KMS-11 (cell line): ENCODE measurements around the gene TIMM44.

Source experiments
- H2AFZ ChIP-seq: fragments of 200-600 bp; sonication (generic); 2 replicates; pipeline ENCODE4 v1.6.1; 2016; ENCODE audit warnings: antibody characterized with exemption, mixed run types, low read depth
- H3K27ac ChIP-seq: fragments of 200-600 bp; sonication (generic); 2 replicates; pipeline ENCODE4 v1.6.1; 2016; ENCODE audit warnings: mild to moderate bottlenecking, mixed run types
- H3K27me3 ChIP-seq: fragments of 200-600 bp; sonication (generic); 2 replicates; pipeline ENCODE4 v1.6.1; 2017; ENCODE audit warnings: mild to moderate bottlenecking, low read depth, mixed run types, moderate library complexity; ENCODE audit not compliant: insufficient read depth
- H3K36me3 ChIP-seq: fragments of 200-600 bp; sonication (generic); 2 replicates; pipeline ENCODE4 v1.6.1; 2017; ENCODE audit warnings: mild to moderate bottlenecking, mixed run types; ENCODE audit not compliant: insufficient read depth
- H3K4me1 ChIP-seq: fragments of 200-600 bp; sonication (generic); 2 replicates; pipeline ENCODE4 v1.6.1; 2016; ENCODE audit warnings: mild to moderate bottlenecking, low read depth, mixed run types; ENCODE audit not compliant: poor library complexity, severe bottlenecking
- H3K4me2 ChIP-seq: fragments of 200-600 bp; sonication (generic); 2 replicates; pipeline ENCODE4 v1.7.0; 2016; ENCODE audit warnings: mild to moderate bottlenecking, mixed run types
- H3K4me3 ChIP-seq: fragments of 200-600 bp; sonication (generic); IDR thresholded peaks from 2 replicates; pipeline ENCODE4 v1.6.1; 2017; ENCODE audit warnings: low read depth, low read length, mixed read lengths; ENCODE audit not compliant: insufficient read depth
- H3K79me2 ChIP-seq: fragments of 200-600 bp; sonication (generic); 2 replicates; pipeline ENCODE4 v1.6.1; 2016; ENCODE audit warnings: low read depth, mixed run types; ENCODE audit not compliant: insufficient read depth
- H3K9ac ChIP-seq: fragments of 200-600 bp; sonication (generic); 2 replicates; pipeline ENCODE4 v1.6.1; 2016; ENCODE audit warnings: mild to moderate bottlenecking, mixed run types
- H4K20me1 ChIP-seq: fragments of 200-600 bp; sonication (generic); 2 replicates; pipeline ENCODE4 v1.6.1; 2016; ENCODE audit warnings: mild to moderate bottlenecking, mixed run types; ENCODE audit not compliant: insufficient read depth
- TF ChIP-seq, protein P1 (sequence below): fragments of 200-600 bp; sonication (generic); conservative IDR thresholded peaks from 2 replicates; pipeline ENCODE4 v1.6.1; 2017; ENCODE audit warnings: low read depth, mild to moderate bottlenecking, antibody characterized with exemption, low read length, moderate library complexity, mixed read lengths

TIMM44 gene

DNA sequence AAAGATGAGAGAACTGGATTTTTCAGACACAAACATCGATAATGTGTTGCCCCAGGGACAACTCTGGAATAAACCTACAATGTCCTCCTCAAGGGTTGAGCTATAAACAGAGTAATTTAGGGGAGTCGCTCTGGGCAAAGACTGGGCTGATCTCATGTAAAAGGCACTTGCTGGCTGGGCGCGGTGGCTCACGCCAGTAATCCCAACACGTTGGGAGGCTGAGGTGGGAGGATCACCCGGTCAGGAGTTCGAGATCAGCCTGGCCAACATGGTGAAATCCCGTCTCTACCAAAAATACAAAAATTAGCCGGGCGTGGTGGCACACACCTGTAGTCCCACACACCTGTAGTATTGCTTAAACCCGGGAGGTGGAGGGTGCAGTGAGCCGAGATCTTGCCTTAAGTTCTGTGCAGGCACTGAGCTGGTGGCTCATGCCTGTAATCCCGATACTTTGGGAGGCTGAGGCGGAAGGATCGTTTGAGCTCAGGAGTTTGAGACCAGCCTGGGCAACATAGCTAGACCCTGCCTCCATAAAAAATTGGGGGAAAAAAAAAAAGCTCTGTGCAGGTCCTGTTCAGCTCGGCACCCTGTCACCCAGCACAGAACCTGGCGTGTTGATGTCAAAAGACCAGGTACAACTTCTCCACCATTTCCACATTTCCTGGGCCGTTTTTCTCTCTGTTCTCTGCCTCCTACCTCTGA lies 1.4 kb downstream of the TIMM44 start:
- H4K20me1 ChIP-seq: no peaks in the 10 kb centered on the region
- H3K9ac ChIP-seq: no peak overlapping the region; the same call in 1 of the 2 replicates
- no peak overlapping the region for H3K4me3 ChIP-seq
- TF ChIP-seq, protein P1, sequence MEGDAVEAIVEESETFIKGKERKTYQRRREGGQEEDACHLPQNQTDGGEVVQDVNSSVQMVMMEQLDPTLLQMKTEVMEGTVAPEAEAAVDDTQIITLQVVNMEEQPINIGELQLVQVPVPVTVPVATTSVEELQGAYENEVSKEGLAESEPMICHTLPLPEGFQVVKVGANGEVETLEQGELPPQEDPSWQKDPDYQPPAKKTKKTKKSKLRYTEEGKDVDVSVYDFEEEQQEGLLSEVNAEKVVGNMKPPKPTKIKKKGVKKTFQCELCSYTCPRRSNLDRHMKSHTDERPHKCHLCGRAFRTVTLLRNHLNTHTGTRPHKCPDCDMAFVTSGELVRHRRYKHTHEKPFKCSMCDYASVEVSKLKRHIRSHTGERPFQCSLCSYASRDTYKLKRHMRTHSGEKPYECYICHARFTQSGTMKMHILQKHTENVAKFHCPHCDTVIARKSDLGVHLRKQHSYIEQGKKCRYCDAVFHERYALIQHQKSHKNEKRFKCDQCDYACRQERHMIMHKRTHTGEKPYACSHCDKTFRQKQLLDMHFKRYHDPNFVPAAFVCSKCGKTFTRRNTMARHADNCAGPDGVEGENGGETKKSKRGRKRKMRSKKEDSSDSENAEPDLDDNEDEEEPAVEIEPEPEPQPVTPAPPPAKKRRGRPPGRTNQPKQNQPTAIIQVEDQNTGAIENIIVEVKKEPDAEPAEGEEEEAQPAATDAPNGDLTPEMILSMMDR: no peak
- peaks cover 15% of the 10 kb centered on the region for H3K4me1 ChIP-seq
- peaks cover 43% of the 10 kb centered on the region for H3K79me2 ChIP-seq
- no peaks in the 10 kb centered on the region for H3K36me3 ChIP-seq
- H2AFZ ChIP-seq: no peak overlapping the region
- H3K27me3 ChIP-seq: no peaks in the 10 kb centered on the region
- H3K27ac ChIP-seq: no peak overlapping the region
- peak overlapping the region; percentile 76 for H3K4me2 ChIP-seq

DNA sequence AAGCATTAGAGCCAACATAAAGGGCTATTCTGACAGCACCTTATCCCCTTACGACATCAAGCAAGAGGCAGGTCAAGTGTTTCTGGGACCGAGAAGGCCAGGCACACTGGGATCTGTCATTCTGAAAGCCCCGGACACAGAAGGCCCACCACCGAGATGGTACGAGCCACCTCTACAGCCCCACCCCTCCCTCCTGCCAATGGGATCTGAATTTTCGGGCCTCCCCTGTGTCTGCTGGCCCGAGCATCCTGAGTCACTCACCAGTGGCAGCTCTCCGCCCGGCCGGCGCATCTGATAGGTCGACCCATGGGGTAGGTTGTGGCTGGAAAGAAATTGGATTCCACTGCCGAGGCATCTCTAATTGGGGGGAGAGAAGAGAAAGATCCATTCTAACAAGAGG lies 2.6 kb downstream of the TIMM44 start:
- TF ChIP-seq, protein P1: no peak
- no peaks in the 10 kb centered on the region for H4K20me1 ChIP-seq
- H2AFZ ChIP-seq: no peak overlapping the region
- H3K4me2 ChIP-seq: no peak overlapping the region
- H3K27ac ChIP-seq: no peak overlapping the region
- H3K79me2 ChIP-seq: peaks cover 43% of the 10 kb centered on the region
- H3K36me3 ChIP-seq: no peaks in the 10 kb centered on the region; the same call in 1 of the 2 replicates
- no peak overlapping the region for H3K4me3 ChIP-seq
- no peaks in the 10 kb centered on the region for H3K27me3 ChIP-seq
- H3K4me1 ChIP-seq: peaks cover 15% of the 10 kb centered on the region
- no peak overlapping the region for H3K9ac ChIP-seq

DNA sequence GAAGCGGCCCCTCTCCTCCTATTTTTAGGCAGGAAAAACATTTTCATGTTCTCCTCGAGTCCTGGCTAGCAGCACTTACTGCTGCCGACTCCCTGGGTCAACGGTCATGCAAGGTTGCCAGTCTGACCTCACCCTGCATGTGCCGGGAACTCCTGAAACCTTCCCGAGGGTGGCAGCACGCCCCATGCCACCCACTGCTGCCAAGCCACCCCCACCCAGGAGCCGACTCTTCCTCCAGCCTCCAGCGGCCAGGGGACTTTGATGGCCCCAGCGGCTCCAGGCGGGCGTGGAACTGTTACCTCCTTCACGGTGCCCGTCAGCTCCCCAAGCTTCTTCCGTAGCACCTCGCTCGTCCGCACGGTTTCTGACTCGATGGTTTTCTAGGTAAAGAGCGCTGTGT lies 8.7 kb downstream of the TIMM44 start:
- Histone ChIP-seq H2AFZ (no peak overlapping the region), H3K9ac (no peak overlapping the region), H3K27me3 (no peaks in the 10 kb centered on the region), H4K20me1 (no peaks in the 10 kb centered on the region), H3K4me3 (no peak overlapping the region), H3K79me2 (peaks cover 5% of the 10 kb centered on the region; the same call in 1 of the 2 replicates), H3K36me3 (no peaks in the 10 kb centered on the region; the same call in 1 of the 2 replicates), H3K4me2 (no peak overlapping the region), H3K27ac (no peak overlapping the region), H3K4me1 (no peaks in the 10 kb centered on the region)
- TF ChIP-seq, protein P1: no peak

DNA sequence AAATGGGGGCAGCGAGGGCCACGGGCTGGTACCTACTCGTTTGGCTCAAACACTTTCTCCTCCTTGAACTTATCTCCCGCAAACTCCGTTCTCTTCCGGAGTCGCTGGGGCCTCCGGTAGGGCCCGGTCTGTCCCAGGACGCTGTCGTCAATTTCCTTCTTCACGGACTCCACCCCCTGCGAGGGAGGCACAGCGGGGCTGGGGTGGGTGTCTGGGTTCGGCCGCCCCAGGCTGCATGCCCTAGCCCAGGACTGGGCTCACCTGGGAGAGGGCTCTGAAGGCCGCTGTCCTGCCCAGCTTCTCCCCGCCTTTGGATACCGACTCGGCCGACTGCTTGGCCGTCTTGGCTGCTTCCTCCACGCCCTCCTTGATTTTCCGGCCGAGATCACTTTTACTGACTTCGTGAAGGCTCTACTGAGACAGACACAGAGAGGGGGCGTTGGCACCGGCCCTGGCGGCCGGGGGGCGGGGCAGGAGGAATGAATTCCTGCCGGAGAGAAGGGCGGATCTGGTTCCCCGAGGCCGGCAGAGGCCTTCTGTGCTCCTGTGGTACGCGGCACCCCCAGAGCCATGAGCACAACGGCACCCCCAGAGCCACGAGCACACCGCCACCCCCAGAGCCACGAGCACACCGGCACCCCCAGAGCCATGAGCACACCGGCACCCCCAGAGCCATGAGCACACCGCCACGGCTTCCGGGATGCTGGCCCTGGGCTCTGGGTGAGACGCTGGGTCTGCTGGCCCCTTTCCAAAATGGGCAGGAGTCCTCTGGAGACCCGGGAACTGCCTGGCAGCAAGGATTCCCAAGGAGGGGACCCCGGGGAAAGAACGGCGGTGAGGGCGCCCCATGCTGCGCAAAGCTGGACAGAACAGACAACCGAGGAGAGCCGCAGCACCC lies 9.4 kb downstream of the TIMM44 start:
- H3K36me3 ChIP-seq: no peaks in the 10 kb centered on the region; the same call in 1 of the 2 replicates
- H3K4me1 ChIP-seq: no peaks in the 10 kb centered on the region
- no peaks in the 10 kb centered on the region for H4K20me1 ChIP-seq
- no peak overlapping the region for H3K4me3 ChIP-seq
- H3K9ac ChIP-seq: no peak overlapping the region
- H3K79me2 ChIP-seq: peaks cover 5% of the 10 kb centered on the region; the same call in 1 of the 2 replicates
- H3K27ac ChIP-seq: no peak overlapping the region
- no peaks in the 10 kb centered on the region for H3K27me3 ChIP-seq
- H3K4me2 ChIP-seq: no peak overlapping the region
- TF ChIP-seq, protein P1: no peak
- no peak overlapping the region for H2AFZ ChIP-seq
